ENCODE measurements around the gene FADS6.

Gene FADS6

DNA sequence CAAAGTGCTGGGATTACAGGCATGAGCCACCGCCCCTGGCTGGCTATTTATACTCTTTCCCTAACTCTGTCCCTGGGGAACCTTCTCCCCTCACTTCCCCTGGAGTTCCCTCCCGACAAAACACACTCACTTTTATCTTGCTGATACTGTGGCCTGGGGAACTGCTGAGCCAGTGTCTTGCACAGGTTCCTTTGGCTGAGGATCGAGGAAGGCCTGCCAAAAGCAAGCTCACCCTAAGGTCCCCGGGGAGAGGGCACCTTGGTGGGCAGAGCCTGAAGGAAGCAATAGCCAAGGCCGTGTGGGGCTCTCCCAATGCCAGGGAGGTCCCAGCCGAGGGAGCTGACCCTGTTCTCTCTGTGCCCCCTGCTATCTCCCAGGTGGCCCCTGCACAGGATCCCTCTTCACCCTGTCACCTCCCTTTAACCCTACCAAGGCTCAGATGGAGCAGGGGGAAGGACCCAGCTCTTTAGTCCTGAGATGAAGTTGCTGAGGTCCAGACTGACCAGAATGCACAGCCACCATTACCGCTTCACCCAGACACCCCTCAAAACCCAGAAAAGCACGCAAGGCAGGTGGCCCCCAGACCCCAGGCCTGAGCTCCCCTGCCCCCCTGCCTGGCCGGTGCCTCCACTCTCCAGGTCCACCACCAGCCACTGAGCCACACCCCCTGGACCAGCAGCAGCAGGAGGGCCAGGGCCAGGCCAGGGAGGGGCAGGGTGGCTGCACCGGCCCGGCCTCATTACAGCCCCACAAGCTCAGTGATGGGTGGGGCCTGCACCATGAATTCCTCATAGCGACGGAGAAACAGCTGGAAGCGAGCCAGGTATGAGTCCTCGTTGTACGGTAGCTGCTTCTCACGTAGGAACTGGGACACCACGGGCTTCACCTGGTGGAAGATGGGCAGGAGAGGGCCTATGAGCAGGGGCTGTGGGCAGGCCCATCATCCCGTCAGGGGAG is 15.6 kb downstream of the FADS6 start:
- in situ Hi-C loops (cut with MboI; ENCODE audit: low pct_unique_long_range_greater_than_20kb, low sequenced_read_pairs, unreplicated experiment), result no loop called here
- DNase-seq (ENCODE audit: low spot score), result no peak
- TF ChIP-seq, protein P1, sequence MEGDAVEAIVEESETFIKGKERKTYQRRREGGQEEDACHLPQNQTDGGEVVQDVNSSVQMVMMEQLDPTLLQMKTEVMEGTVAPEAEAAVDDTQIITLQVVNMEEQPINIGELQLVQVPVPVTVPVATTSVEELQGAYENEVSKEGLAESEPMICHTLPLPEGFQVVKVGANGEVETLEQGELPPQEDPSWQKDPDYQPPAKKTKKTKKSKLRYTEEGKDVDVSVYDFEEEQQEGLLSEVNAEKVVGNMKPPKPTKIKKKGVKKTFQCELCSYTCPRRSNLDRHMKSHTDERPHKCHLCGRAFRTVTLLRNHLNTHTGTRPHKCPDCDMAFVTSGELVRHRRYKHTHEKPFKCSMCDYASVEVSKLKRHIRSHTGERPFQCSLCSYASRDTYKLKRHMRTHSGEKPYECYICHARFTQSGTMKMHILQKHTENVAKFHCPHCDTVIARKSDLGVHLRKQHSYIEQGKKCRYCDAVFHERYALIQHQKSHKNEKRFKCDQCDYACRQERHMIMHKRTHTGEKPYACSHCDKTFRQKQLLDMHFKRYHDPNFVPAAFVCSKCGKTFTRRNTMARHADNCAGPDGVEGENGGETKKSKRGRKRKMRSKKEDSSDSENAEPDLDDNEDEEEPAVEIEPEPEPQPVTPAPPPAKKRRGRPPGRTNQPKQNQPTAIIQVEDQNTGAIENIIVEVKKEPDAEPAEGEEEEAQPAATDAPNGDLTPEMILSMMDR (IDR thresholded peaks at IDR 0.05; ENCODE audit: extremely low read depth, insufficient read depth, missing control alignments), result no peak

DNA sequence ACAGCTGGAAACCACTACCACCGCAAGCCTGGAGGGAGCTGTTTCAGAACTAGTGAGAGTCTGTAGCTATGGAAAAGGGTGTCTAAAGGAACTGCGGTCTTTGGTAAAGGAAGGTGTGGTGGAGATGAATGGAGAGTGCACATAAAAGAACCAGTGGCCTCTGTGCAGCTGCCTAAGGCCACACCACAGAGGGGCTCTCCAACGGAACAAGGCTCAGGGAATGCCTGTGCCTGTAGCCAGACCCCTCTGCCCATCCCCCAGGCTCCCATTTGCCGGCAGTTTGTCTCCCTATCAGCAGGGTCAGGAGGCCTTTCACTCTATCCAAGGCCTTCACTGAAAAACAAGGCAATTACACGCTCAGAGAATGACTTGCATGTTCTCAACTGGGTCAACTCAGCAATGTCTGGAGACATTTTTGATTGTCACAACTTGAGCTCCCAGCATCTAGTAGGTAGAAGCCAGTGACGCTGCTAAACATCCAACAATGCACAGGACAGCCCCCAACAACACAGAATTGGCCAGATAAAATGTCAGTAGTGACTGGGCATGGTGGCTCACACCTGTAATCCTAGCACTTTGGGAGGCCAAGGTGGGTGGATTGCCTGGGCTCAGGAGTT is 17.3 kb downstream of the FADS6 start:
- in situ Hi-C loops (cut with MboI; ENCODE audit: low pct_unique_long_range_greater_than_20kb, low sequenced_read_pairs, unreplicated experiment), result no loop called here
- no peak for DNase-seq (ENCODE audit: low spot score)
- TF ChIP-seq, protein P1 (IDR thresholded peaks at IDR 0.05; ENCODE audit: extremely low read depth, insufficient read depth, missing control alignments), result no peak

DNA sequence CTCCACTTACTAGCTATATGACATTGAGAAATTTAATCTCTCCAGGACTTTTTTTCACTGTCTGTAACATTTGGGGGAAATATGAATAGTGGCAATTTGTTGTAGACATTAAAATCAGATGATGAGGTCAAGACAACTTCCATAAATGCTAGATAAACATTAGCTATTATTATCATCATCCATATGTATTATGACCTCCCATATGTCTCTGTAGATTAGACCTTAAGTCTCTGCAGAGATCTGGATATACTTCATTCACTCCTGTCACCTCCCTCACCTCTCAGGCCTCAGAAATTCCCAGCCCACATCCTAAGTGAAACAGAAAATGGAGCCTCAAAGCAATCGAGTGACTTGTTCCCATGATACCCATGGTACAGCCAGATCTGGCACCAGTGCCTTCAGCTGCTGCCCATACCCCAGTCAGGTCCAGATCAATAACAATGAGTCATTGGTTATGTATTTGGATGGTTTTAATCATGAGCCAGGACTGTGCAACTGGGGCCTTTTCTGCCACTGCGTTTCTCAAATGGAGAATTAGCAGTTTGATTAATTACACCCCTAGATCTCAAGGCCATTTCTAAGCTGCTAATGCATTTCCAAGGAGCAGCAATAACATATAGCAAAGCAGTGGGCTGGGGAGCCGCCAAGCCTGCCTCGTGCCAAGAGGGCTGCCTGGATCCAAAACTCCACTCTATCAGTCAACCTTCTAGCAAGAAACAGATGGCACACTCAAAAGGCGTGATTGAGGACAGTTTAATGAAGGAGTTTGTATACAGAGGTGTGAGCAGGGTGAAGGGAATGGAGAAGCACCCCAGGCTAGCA is 18.1 kb downstream of the FADS6 start:
- no peak for DNase-seq (ENCODE audit: low spot score)
- TF ChIP-seq, protein P1 (IDR thresholded peaks at IDR 0.05; ENCODE audit: extremely low read depth, insufficient read depth, missing control alignments), result no peak
- in situ Hi-C loops (cut with MboI; ENCODE audit: low pct_unique_long_range_greater_than_20kb, low sequenced_read_pairs, unreplicated experiment), result no loop called here

DNA sequence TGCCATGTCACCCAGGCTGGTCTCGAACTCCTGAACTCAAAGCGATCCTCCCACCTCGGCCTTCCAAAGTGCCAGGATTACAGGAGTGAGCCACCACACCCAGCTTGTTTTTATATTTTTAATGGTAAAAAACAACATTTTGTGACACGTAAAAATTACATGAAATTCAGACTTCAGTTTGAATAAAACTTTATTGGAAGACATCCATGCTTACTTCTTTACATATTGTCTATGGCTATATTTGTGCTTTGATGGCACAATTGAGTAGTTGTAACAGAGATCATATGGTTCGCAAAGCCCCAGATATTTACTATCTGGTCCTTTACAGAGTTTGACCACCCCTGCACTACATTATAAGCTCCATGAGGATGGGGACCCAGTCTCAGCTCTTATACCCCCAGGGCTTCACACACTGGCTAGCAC is 18.8 kb downstream of the FADS6 start:
- DNase-seq (ENCODE audit: low spot score), result no peak
- TF ChIP-seq, protein P1 (IDR thresholded peaks at IDR 0.05; ENCODE audit: extremely low read depth, insufficient read depth, missing control alignments), result no peak
- in situ Hi-C loops (cut with MboI; ENCODE audit: low pct_unique_long_range_greater_than_20kb, low sequenced_read_pairs, unreplicated experiment), result no loop called here

DNA sequence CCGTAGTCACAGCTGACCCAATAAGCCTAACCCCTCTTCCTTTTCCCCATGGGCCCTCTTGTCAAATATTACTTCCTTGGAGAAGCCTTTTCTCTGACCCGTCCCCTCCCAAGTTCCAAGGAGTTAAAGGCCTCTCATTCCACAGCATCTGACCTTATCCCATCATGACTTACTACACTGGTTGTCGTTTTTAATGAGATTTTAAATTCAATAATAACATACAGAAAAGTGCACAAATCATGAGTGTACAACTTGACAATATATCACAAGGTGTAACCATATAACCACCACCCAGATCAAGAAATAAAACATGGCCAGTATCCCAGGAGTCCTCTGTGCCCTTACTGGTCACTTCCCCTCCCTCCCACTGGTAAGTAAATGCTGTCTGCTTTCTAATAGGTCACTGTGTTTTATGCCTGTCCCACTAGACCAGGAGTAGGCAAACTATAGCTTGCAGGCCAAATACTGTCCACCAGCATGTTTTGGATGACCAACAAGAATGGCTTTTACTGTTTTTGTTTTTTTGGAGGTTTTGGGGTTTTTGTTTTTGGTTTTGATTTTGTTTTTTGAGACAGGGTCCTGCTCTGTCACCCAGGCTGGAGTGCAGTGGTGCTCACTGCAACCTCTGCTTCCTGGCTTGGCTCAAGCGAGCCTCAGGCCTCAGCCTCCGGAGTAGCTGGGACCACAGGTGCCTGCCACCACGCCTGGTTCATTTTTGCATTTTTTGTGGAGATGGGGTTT is 19.4 kb downstream of the FADS6 start:
- no peak for DNase-seq (ENCODE audit: low spot score)
- TF ChIP-seq, protein P1 (IDR thresholded peaks at IDR 0.05; ENCODE audit: extremely low read depth, insufficient read depth, missing control alignments), result no peak
- in situ Hi-C loops (cut with MboI; ENCODE audit: low pct_unique_long_range_greater_than_20kb, low sequenced_read_pairs, unreplicated experiment), result no loop called here
